Kidney (tissue), 14 donors: ENCODE results near the gene MGME1. TPM values are rescaled to one million over a fixed set of nuclear protein-coding genes. Genes with fewer than 3 reads are reported as not detected.

ENCODE experiments used
- DNase-seq, 5 donors: peaks; one replicate each; pipeline ENCODE4 v3.0.0-alpha.2; 2013 to 2020
- FAIRE-seq: peaks from 2 replicates; lab custom pipeline; 2012; peaks lifted over from hg19 to GRCh38; lab: Jason Lieb, UNC
- H3K27ac ChIP-seq, 2 donors: one replicate each; pipeline ENCODE4 v1.7.0; 2013; ENCODE audit warnings: low read depth in 2 of 2, low read length in 2 of 2, inconsistent platforms in 1 of 2
- H3K27me3 ChIP-seq: one replicate; pipeline ENCODE4 v1.7.1; 2013; ENCODE audit warnings: low read length, inconsistent platforms; ENCODE audit not compliant: control insufficient read depth, insufficient read depth
- H3K36me3 ChIP-seq, 3 donors: one replicate each; pipeline versions ENCODE4 v1.7.0 to v1.7.1; 2013; ENCODE audit warnings: low read length in 3 of 3, control low read depth in 1 of 3, inconsistent platforms in 1 of 3; ENCODE audit not compliant: insufficient read depth in 3 of 3, control insufficient read depth in 2 of 3
- H3K4me1 ChIP-seq, 3 donors: one replicate each; pipeline versions ENCODE4 v1.7.0 to v1.7.1; 2013; ENCODE audit warnings: low read length in 3 of 3, inconsistent platforms in 1 of 3, low read depth in 1 of 3; ENCODE audit not compliant: control insufficient read depth in 2 of 3, insufficient read depth in 2 of 3
- H3K4me3 ChIP-seq, 3 donors: one replicate each; pipeline versions ENCODE4 v1.7.0 to v1.8.1; 2013; ENCODE audit warnings: low read length in 3 of 3, control low read depth in 1 of 3, inconsistent platforms in 1 of 3
- H3K9ac ChIP-seq, 3 donors: one replicate each; pipeline versions ENCODE4 v1.7.0 to v1.7.1; 2013; ENCODE audit warnings: low read length in 3 of 3, control low read depth in 1 of 3, inconsistent platforms in 1 of 3
- H3K9me3 ChIP-seq, 3 donors: one replicate each; pipeline versions ENCODE4 v1.7.0 to v1.7.1; 2013; ENCODE audit warnings: low read length in 3 of 3, control low read depth in 1 of 3, inconsistent platforms in 1 of 3; ENCODE audit not compliant: control insufficient read depth in 2 of 3, insufficient read depth in 1 of 3
- CTCF ChIP-seq: IDR thresholded peaks from 3 replicates; pipeline ENCODE4 v1.5.1; 2012; ENCODE audit warnings: mild to moderate bottlenecking, moderate library complexity, borderline replicate concordance; ENCODE audit not compliant: insufficient read depth; ENCODE audit errors: extremely low read depth
- intact Hi-C: fragments of 100-400 bp; cut with DNase I; formaldehyde crosslinking; loops from one replicate; pipeline ENCODE4 v1.11.1; 2022
- polyA plus RNA-seq: library from polyadenylated mRNA; stranded (reverse); fragments of 350-450 nt; fragmentation: Illumina TruSeq; extraction: RNeasy Lipid Tissue Mini Kit (QIAGEN cat#74804); gene quantifications from one replicate; pipeline ENCODE4 v1.2.3, GENCODE V29; 2014; ENCODE audit warnings: low read depth, low replicate concordance; ENCODE audit not compliant: insufficient read depth
- total RNA-seq: library from RNA; stranded (reverse); fragmentation: NEBNext Ultra II Directional; extraction: Animal tissue kit (Norgen Biotek cat#: 25700); gene quantifications from one replicate; pipeline ENCODE4 v1.2.1, GENCODE V29; 2021
- donor health status: control.
- donor health status: control.
- donor health status: control.
- donor health status: control.
- donor health status: control.
- donor health status: DM: yes; HTN: yes; CAD: no.
- donor health status: Normal renal cell carcinoma (clear cell type).

Gene MGME1
- total and polyA plus RNA-seq, 2 donors from 2014 or later: 15.5 to 16.7 TPM

DNA sequence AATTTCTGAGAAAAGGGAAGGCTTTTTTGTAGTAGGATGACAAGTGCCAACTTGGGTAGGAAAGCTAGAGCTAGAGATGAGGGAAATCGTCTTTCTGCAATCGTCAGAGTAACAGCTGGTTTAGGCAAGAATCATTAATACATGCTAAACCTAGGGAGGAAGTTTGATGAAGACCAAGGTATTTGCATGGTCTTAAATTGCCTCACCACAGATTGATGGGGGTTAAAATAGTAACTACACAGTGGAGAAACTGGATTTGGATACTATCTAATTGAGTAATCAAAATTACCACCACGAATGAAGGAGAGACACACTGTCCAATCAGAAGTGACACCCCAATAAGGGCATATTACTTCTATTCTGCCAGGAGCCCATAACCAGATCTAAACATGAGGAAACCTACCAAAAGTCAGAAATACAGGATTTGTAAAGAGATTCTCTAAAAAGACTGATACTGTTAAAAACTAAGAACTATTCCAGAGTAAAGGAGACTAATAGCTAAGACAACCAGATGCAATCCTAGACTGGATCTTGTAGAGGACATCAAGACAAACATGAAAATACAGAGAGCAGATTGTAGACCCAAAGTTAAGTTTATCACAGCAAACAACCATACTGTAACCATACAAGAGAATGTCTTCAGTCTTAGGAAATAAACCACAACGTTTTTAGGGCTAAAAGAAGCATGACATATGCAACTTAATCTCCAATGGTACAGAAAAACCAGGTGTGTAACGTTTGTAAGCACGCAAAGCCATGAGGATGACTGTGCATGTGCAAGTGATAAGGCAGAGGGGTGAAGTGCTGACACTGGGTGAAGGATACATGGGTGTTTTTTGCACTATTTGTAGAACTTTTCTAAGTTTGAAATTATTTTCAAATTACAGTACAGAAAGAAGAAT, 22.0 kb upstream of the MGME1 start:
- intact Hi-C loops: no loop called here

GRCh38 chr20:17947474-17947815, 21.4 kb upstream of the MGME1 start:
- Histone ChIP-seq H3K4me1 (no peaks in the 10 kb centered on the region), H3K4me3 (no peak overlapping the region), H3K9me3 (no peaks in the 10 kb centered on the region), H3K9ac (no peak overlapping the region), H3K36me3 (peaks cover 21 to 88% (median 58%) of the 10 kb centered on the region in 3 donors), H3K27ac (no peak overlapping the region), H3K27me3 (no peaks in the 10 kb centered on the region)
- TF ChIP-seq CTCF: no peak
- FAIRE-seq (no peak), DNase-seq (no peak)
- intact Hi-C loops: no loop called here

More for the DNA sequence above, 22.0 kb upstream of the MGME1 start:
- no peak for DNase-seq
- TF ChIP-seq CTCF: no peak
- no peak for FAIRE-seq
- Histone ChIP-seq H3K9ac (no peak overlapping the region), H3K27ac (no peak overlapping the region), H3K9me3 (no peaks in the 10 kb centered on the region), H3K27me3 (no peaks in the 10 kb centered on the region), H3K4me3 (no peak overlapping the region), H3K36me3 (peaks cover 26 to 91% (median 61%) of the 10 kb centered on the region in 3 donors), H3K4me1 (no peaks in the 10 kb centered on the region)

DNA sequence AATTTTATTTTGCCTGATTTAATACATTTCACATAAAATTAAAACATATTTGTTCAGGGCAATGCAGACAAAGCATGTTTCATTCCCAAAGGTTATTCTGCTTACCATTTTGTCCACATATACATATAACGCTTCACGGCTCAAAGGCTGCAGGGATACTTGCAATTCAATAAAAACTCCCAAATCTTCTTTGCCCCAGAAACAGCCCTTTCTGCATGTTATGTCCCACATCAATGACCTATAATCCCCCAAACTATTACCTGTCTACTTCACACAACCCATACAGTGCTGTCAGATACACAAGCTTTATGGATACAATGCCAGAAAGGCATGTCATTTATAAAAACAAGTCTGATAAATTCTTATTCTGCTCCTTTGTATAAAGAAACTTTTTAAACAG, 20.4 kb upstream of the MGME1 start:
- Histone ChIP-seq H3K4me3 (no peak overlapping the region), H3K9ac (no peak overlapping the region), H3K27ac (no peak overlapping the region), H3K4me1 (no peaks in the 10 kb centered on the region), H3K27me3 (no peaks in the 10 kb centered on the region), H3K36me3 (peaks cover 19 to 90% (median 50%) of the 10 kb centered on the region in 3 donors), H3K9me3 (no peaks in the 10 kb centered on the region)
- FAIRE-seq: no peak
- DNase-seq: no peak
- intact Hi-C loops: no loop called here
- no peak for TF ChIP-seq CTCF
